Karpas-422 (cell line): ENCODE data around the gene KCNN4. TPM values are rescaled to one million over a fixed set of nuclear protein-coding genes. Genes with fewer than 3 reads are reported as not detected.
"Not testable (repeated sequence)": the region's sequence is repeated elsewhere in the genome, so short reads cannot be mapped to it uniquely, and the experiment has no call there.

Experiments used
- DNase-seq: peaks from one replicate; pipeline ENCODE4 v3.0.0-alpha.2; 2015
- H2AFZ ChIP-seq: fragments of 200-600 bp; sonication (generic); 2 replicates; pipeline ENCODE4 v1.6.1; 2014; ENCODE audit warnings: antibody characterized with exemption, low read length, mixed read lengths
- H3K27ac ChIP-seq: fragments of 200-600 bp; sonication (generic); 2 replicates; pipeline ENCODE4 v1.5.1; 2014; ENCODE audit warnings: mild to moderate bottlenecking, low read length, moderate library complexity
- H3K27me3 ChIP-seq: fragments of 200-600 bp; sonication (generic); 2 replicates; pipeline ENCODE4 v1.6.1; 2014; ENCODE audit warnings: low read length, mixed read lengths
- H3K36me3 ChIP-seq: fragments of 200-600 bp; sonication (generic); 2 replicates; pipeline ENCODE4 v1.6.1; 2014; ENCODE audit warnings: low read length, mixed read lengths; ENCODE audit not compliant: insufficient read depth
- H3K4me1 ChIP-seq: fragments of 200-600 bp; sonication (generic); 2 replicates; pipeline ENCODE4 v1.6.1; 2014; ENCODE audit warnings: mild to moderate bottlenecking, low read length, mixed read lengths
- H3K4me2 ChIP-seq: fragments of 200-600 bp; sonication (generic); 2 replicates; pipeline ENCODE4 v1.6.1; 2014; ENCODE audit warnings: low read length, low read depth, mild to moderate bottlenecking; ENCODE audit not compliant: poor library complexity, severe bottlenecking
- H3K4me3 ChIP-seq: fragments of 200-600 bp; sonication (generic); 2 replicates; pipeline ENCODE4 v1.5.1; 2014; ENCODE audit warnings: mild to moderate bottlenecking, antibody characterized with exemption, low read length, mixed read lengths
- H3K79me2 ChIP-seq: fragments of 200-600 bp; sonication (generic); 2 replicates; pipeline ENCODE4 v1.6.1; 2014; ENCODE audit warnings: mild to moderate bottlenecking, low read length, mixed read lengths
- H3K9ac ChIP-seq: fragments of 200-600 bp; sonication (generic); 2 replicates; pipeline ENCODE4 v1.6.0; 2014; ENCODE audit warnings: low read length
- H3K9me2 ChIP-seq: fragments of 200-600 bp; sonication (generic), shearing (Covaris generic); replicated peaks from 2 replicates; pipeline ENCODE4 v1.6.0; 2014; ENCODE audit warnings: mild to moderate bottlenecking, low read length, moderate library complexity; ENCODE audit not compliant: insufficient read depth
- H3K9me3 ChIP-seq: fragments of 300-700, 200-600 bp; sonication (generic); 2 replicates; pipeline ENCODE4 v1.6.1; 2014; ENCODE audit warnings: low read length, mixed read lengths
- H4K20me1 ChIP-seq: fragments of 200-600 bp; sonication (generic); 2 replicates; pipeline ENCODE4 v1.6.1; 2014; ENCODE audit warnings: mild to moderate bottlenecking, antibody characterized with exemption, low read length, low read depth; ENCODE audit not compliant: insufficient read depth
- total RNA-seq: library from RNA; depleted of rRNA; stranded (reverse); fragments of >200 nt; shearing (Covaris generic); gene quantifications from 2 replicates; pipeline ENCODE4 v1.2.3, GENCODE V29; 2014; ENCODE audit warnings: low replicate concordance

Gene KCNN4
- total RNA-seq, 1 experiment from 2014 or later: not detected

DNA sequence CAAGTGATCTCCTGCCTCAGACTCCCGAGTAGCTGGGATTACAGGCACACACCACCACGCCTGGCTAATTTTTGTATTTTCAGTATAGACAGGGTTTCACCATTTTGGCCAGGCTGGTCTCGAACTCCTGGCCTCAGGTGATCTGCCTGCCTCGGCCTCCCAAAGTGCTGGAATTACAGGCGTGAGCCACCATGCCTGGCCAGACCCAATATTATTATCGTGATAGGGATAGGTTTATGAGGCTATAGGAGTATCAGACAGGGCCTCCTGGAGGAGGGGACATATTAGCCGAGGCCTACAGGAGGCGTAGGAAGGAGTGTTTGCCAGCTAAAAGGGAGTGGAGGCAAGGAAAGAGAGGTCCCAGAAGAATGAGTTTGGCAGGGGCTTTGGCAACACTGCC lies 16.1 kb downstream of the KCNN4 start:
- not testable (repeated sequence) for H3K27ac ChIP-seq, H3K9me2 ChIP-seq, H3K36me3 ChIP-seq, DNase-seq, H3K4me2 ChIP-seq, H2AFZ ChIP-seq, H3K79me2 ChIP-seq, H3K9me3 ChIP-seq, H3K4me1 ChIP-seq, H3K4me3 ChIP-seq, H4K20me1 ChIP-seq, H3K9ac ChIP-seq, H3K27me3 ChIP-seq

DNA sequence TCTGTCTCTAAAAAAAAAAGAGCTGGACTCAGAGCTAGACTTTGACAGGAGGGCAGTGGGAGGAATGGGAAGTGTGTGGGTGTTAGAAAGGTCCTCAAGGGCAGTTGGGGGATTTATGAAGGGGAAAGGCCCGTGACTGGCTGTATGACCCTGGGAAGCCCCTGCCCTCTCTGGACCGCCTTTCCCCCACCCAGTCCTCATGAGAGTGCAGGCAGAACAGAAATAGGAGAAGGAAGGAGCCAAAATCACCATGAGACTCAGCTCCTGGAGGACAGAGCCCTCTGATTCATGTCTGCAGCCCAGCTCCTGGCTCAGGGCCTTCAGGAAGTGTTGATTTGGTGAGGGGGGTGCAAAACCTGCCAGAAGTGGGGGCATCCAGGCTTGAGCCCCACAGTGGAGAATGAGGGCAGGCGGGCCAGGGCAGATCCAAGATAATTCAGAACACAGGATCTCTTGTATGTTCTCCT lies 17.3 kb downstream of the KCNN4 start:
- H4K20me1 ChIP-seq: no peaks in the 10 kb centered on the region
- H3K9ac ChIP-seq: no peak overlapping the region
- H3K4me3 ChIP-seq: no peak overlapping the region
- H3K9me3 ChIP-seq: no peaks in the 10 kb centered on the region
- no peak overlapping the region for H3K4me2 ChIP-seq
- H3K79me2 ChIP-seq: no peaks in the 10 kb centered on the region
- no peak for DNase-seq
- H2AFZ ChIP-seq: no peak overlapping the region
- H3K27me3 ChIP-seq: no peaks in the 10 kb centered on the region
- no peaks in the 10 kb centered on the region for H3K9me2 ChIP-seq
- peaks cover 10% of the 10 kb centered on the region for H3K4me1 ChIP-seq
- no peak overlapping the region for H3K27ac ChIP-seq
- H3K36me3 ChIP-seq: no peaks in the 10 kb centered on the region

DNA sequence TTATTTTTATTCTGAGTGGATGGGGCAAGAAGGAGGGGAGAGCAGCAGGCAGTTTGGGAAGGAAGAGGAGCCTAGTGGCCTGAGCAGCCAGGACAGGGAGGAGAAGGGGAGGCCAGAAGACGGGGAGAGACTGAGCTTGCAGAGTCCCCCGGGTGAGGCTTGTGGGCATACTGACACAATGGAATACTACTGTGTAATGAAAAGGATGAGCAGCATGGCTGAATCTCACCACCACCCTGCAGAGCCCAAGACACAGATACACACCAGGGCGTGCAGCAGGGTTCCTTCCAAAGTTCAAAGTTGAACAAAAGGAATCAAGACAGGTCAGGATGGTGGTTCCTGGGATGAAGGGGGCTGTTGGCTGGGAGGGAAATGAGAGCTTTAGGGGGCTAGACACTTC lies 18.0 kb downstream of the KCNN4 start:
- no peaks in the 10 kb centered on the region for H3K27me3 ChIP-seq
- H3K4me2 ChIP-seq: no peak overlapping the region
- H3K9ac ChIP-seq: no peak overlapping the region
- H3K27ac ChIP-seq: no peak overlapping the region
- H3K36me3 ChIP-seq: no peaks in the 10 kb centered on the region
- H4K20me1 ChIP-seq: no peaks in the 10 kb centered on the region
- no peaks in the 10 kb centered on the region for H3K9me3 ChIP-seq
- H3K4me3 ChIP-seq: no peak overlapping the region
- no peak for DNase-seq
- H3K9me2 ChIP-seq: no peaks in the 10 kb centered on the region
- H3K4me1 ChIP-seq: peaks cover 10% of the 10 kb centered on the region
- no peak overlapping the region for H2AFZ ChIP-seq
- no peaks in the 10 kb centered on the region for H3K79me2 ChIP-seq

DNA sequence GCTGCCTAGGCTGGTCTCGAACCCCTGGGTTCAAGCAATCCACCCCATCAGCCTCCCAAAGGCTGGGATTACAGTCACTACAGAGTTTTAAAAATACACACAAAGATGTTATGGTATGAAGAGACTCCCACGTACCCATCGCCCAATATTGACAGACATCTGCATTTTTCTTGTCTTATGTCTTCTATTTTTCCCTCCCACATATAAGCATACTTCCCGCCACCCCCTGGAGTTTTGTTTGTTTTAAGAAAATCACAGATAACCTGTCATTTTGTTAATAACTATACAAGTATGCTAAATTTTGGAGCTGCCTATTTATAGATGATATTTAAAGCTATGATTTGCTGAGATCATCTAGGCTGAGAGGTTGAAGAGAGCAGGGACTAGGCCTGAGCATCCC lies 19.8 kb downstream of the KCNN4 start:
- Histone ChIP-seq H3K9me3 (no peaks in the 10 kb centered on the region), H3K27ac (no peak overlapping the region), H4K20me1 (no peaks in the 10 kb centered on the region), H2AFZ (no peak overlapping the region), H3K79me2 (peaks cover 3% of the 10 kb centered on the region; the same call in 1 of the 2 replicates), H3K4me3 (no peak overlapping the region), H3K9me2 (no peaks in the 10 kb centered on the region), H3K4me2 (no peak overlapping the region), H3K4me1 (peaks cover 18% of the 10 kb centered on the region), H3K27me3 (no peaks in the 10 kb centered on the region), H3K36me3 (peaks cover 6% of the 10 kb centered on the region), H3K9ac (no peak overlapping the region)
- DNase-seq: no peak

DNA sequence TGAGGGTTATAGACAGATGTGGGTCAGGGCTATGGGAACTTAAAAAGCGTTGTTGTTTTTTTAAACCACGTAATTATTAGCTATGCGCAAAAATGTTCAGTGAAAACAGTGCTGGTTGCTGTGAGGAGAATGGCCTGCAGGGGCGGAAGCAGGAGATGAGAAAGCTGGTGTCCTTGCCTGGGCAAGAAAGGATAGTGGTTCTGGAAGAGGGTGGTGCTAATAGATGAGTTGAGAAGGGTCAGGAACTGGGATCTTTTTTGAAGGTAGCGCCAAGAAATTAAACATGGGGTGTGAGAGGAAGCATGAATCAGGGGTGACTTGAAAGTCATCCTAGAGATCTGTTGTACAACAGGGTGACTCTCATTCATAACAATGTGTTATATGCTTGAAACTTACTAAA lies 21.3 kb downstream of the KCNN4 start:
- H3K9me2 ChIP-seq: no peaks in the 10 kb centered on the region
- H3K27ac ChIP-seq: no peak overlapping the region
- H3K4me2 ChIP-seq: no peak overlapping the region
- H2AFZ ChIP-seq: 0 out of 2 replicates have a peak overlapping the region, but pooled peaks have one; percentile 33
- H3K4me1 ChIP-seq: peaks cover 19% of the 10 kb centered on the region
- H3K9ac ChIP-seq: no peak overlapping the region
- H3K9me3 ChIP-seq: no peaks in the 10 kb centered on the region
- peaks cover 6% of the 10 kb centered on the region for H3K36me3 ChIP-seq
- H3K4me3 ChIP-seq: no peak overlapping the region
- DNase-seq: peak; percentile 59
- no peaks in the 10 kb centered on the region for H4K20me1 ChIP-seq
- no peaks in the 10 kb centered on the region for H3K27me3 ChIP-seq
- peaks cover 7% of the 10 kb centered on the region for H3K79me2 ChIP-seq

DNA sequence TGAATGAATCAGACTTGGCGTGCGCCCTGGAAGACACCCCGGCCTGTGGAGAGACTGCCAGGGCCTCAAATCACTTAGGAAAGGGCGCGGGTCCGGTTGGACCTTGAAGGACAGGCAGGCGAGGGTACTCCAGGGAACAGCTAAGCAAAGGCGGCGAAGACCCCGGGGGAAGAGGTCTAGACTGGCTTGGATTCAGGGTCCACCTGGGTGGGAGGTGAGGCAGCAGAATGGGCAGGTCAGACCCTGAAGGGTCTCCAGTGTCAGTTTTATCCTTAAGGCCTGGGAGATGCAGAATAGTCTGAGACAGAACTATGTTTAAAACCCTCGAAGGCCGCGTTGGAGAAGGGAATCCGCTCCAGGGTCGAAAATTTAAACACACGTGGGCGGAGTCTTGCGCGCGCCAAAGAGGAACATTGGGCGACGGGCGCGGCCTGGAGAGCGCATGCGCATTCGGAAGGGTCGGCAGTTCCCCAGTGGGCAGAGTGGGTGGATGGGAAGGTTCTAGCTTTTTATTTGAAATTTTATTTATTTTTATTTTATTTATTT lies 25.4 kb downstream of the KCNN4 start:
- no peaks in the 10 kb centered on the region for H3K9me3 ChIP-seq
- H4K20me1 ChIP-seq: no peaks in the 10 kb centered on the region
- peak overlapping the region; percentile 88 for H3K27ac ChIP-seq
- H2AFZ ChIP-seq: no peak overlapping the region
- peak overlapping the region; percentile 96 for H3K9ac ChIP-seq
- DNase-seq: peak; percentile 94
- H3K9me2 ChIP-seq: no peaks in the 10 kb centered on the region
- peaks cover 6% of the 10 kb centered on the region for H3K36me3 ChIP-seq
- H3K4me1 ChIP-seq: peaks cover 31% of the 10 kb centered on the region
- H3K4me3 ChIP-seq: peak overlapping the region; percentile 93
- peak overlapping the region; percentile 96 for H3K4me2 ChIP-seq
- no peaks in the 10 kb centered on the region for H3K27me3 ChIP-seq
- H3K79me2 ChIP-seq: peaks cover 33% of the 10 kb centered on the region

DNA sequence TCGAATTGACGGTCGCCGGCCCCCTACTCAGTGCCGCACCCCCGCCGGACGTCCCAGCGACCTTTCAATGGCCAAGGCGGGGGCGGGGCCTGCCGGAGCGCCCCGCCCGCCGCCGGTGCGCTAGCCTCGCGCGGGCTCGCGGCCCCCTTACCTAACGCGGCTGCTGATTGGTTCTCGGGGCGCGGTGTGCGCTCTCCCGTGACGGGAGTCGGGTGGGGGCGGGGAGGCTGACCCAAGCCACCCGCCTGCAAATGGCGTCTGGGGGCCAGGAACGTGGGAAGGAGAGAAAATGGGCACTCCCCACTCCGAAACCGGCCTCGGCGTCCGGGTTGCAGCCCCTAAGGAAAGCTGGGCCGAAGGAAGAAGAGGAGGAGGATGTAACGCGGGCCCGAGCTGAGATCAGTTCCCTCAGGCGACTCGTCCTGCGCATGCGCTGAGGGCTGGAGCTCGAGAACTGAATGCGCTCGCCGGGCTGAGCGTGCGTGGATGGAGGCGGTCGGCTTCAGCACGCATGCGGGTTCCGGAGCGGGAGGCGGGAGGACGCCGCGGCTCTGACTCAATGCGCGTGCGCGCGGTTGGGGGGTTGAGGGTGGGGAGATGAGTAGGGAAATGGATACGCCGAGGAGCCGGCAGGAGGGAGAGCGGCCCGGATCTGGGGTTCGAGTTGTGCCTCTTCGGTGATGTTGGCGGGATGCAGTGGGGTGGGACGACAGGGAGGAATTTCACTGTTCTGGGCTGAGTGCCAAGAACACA lies 26.1 kb downstream of the KCNN4 start, which contains the start of gene SMG9:
Gene SMG9, minus strand, starts transcription at position 460 of the 753 bp plus-strand sequence. CDS start 4,221 bp downstream, outside the sequence.
- H3K4me2 ChIP-seq: peak within 1 kb of the TSS; percentile 96
- no peaks in the 10 kb centered on the region for H4K20me1 ChIP-seq
- no peaks in the 10 kb centered on the region for H3K9me3 ChIP-seq
- H3K4me3 ChIP-seq: peak within 1 kb of the TSS; percentile 93
- H3K4me1 ChIP-seq: peaks cover 32% of the 10 kb centered on the region
- H3K27me3 ChIP-seq: no peaks in the 10 kb centered on the region
- H2AFZ ChIP-seq: peak within 1 kb of the TSS; percentile 47; the same call in 1 of the 2 replicates
- H3K9ac ChIP-seq: peak within 1 kb of the TSS; percentile 96
- DNase-seq: peak; percentile 99
- H3K27ac ChIP-seq: peak within 1 kb of the TSS; percentile 88
- H3K36me3 ChIP-seq: peaks cover 6% of the 10 kb centered on the region
- H3K79me2 ChIP-seq: peaks cover 33% of the 10 kb centered on the region
- no peaks in the 10 kb centered on the region for H3K9me2 ChIP-seq

DNA sequence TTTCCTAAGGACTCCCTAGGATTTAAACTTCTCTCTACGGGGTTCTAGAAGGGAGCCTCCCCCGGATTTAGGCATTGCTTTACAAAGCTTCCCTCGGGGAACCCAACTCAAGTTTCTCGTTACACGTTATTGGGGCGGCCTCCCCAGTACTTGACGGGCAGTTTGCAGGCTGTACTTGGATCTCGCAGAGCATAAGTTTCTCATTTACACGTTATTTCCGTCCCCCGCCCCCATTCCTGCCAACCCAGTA lies 26.6 kb downstream of the KCNN4 start:
- H3K9me3 ChIP-seq: no peaks in the 10 kb centered on the region
- H3K9me2 ChIP-seq: no peaks in the 10 kb centered on the region
- peak overlapping the region; percentile 93 for H3K4me3 ChIP-seq
- H3K79me2 ChIP-seq: peaks cover 33% of the 10 kb centered on the region
- no peaks in the 10 kb centered on the region for H4K20me1 ChIP-seq
- H2AFZ ChIP-seq: peak overlapping the region; percentile 17; the same call in 1 of the 2 replicates
- peaks cover 35% of the 10 kb centered on the region for H3K4me1 ChIP-seq
- H3K36me3 ChIP-seq: peaks cover 6% of the 10 kb centered on the region
- H3K4me2 ChIP-seq: peak overlapping the region; percentile 96
- DNase-seq: no peak
- no peaks in the 10 kb centered on the region for H3K27me3 ChIP-seq
- H3K27ac ChIP-seq: peak overlapping the region; percentile 88
- peak overlapping the region; percentile 96 for H3K9ac ChIP-seq
